HG03354 (cell line): Measurements from ENCODE around the gene MICAL3.

Experiments used
- ATAC-seq: cut with Tn5 transposase; IDR thresholded peaks from one replicate; pipeline ENCODE4 v1.9.1; 2021; ENCODE audit warnings: mild to moderate bottlenecking; ENCODE audit not compliant: unreplicated experiment, poor library complexity, severe bottlenecking

Gene MICAL3

GRCh38 chr22:17794726-17795542 is 229.4 kb downstream of the MICAL3 start:
- ATAC-seq: no peak

GRCh38 chr22:17792854-17793434 is 231.4 kb downstream of the MICAL3 start:
- ATAC-seq: no peak

GRCh38 chr22:17792299-17792698 is 232.1 kb downstream of the MICAL3 start:
- no peak for ATAC-seq

- ATAC-seq: no peak
Observed at GRCh38 chr22:17791196-17791595, 233.2 kb downstream of the MICAL3 start.

- ATAC-seq: no peak
Observed at GRCh38 chr22:17789379-17790200, 234.8 kb downstream of the MICAL3 start.

GRCh38 chr22:17788528-17789378 is 235.6 kb downstream of the MICAL3 start:
- ATAC-seq: no peak

GRCh38 chr22:17787716-17788330 is 236.5 kb downstream of the MICAL3 start:
- ATAC-seq: no peak

- ATAC-seq: no peak
Observed at GRCh38 chr22:17787241-17787640, 237.1 kb downstream of the MICAL3 start.

- no peak for ATAC-seq
Observed at GRCh38 chr22:17786435-17787161, 237.8 kb downstream of the MICAL3 start.

- no peak for ATAC-seq
Observed at GRCh38 chr22:17785185-17786184, 238.9 kb downstream of the MICAL3 start.

- ATAC-seq: no peak
Observed at GRCh38 chr22:17784776-17785175, 239.6 kb downstream of the MICAL3 start.

GRCh38 chr22:17783773-17784480 is 240.4 kb downstream of the MICAL3 start:
- ATAC-seq: no peak

- ATAC-seq: no peak
Observed at GRCh38 chr22:17783312-17783711, 241.0 kb downstream of the MICAL3 start.

GRCh38 chr22:17782621-17783020 is 241.7 kb downstream of the MICAL3 start:
- no peak for ATAC-seq

- no peak for ATAC-seq
Observed at GRCh38 chr22:17782158-17782557, 242.2 kb downstream of the MICAL3 start.

GRCh38 chr22:17781319-17782031 is 242.9 kb downstream of the MICAL3 start:
- no peak for ATAC-seq
